ENCODE measurements around the gene MMP24.

MMP24 gene

DNA sequence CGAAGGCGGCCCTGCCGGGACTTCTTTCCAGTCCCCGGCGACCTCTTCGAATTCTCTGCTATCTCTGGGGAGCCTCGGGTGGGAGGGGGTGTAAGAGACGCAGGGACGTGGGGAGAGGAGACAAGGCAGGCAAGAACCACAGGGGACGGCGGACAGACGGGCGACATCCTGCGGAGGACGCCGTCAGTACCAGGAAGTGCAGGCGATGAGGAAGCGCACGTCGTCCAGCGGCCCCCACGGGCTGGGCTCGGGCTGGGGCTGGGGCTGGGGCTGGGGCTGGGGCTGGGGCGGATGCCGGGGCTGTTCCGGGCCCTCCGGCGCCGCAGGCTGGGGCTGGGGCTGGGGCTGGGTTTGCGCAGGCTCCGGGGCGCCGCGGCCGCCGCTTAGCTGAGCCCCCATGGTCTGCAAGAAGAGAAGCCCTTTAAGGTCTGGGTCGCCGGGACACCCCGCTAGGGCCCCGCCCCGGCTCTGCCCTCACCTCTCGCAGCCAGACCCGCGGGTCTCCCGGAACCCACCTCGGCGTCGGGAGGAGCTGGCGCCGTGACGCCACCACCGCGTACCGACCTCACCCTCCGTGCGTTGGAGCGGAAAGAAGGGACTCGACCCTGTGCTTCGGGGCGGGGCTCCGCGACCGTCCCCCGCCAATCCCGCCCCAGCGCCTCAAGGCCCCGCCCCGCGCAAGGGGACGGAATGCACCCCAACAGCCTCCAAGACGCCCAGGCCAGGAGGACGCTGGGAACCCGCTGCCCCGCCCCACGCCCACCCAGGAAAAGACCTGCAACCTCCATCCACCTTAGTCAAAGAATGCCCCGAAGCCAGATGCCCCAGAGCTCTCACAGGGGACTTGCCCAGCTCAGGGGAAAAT is 51.3 kb downstream of the MMP24 start, which contains the start of gene MMP24OS:
MMP24OS (minus strand) TSS at position 592 of the 865 bp plus-strand sequence; CDS start at position 399, 193 bp downstream.
- Histone ChIP-seq H3K4me2 (peak within 1 kb of the TSS; percentile 94), H3K4me1 (peaks cover 21% of the 10 kb centered on the region), H4K20me1 (peaks cover 68% of the 10 kb centered on the region), H3K9me3 (no peaks in the 10 kb centered on the region), H3K4me3 (peak within 1 kb of the TSS; percentile 69), H3K27ac (peak within 1 kb of the TSS; percentile 70), H3K27me3 (no peaks in the 10 kb centered on the region), H3K36me3 (peaks cover 79% of the 10 kb centered on the region), H3K9ac (peak within 1 kb of the TSS; percentile 85)
- TF ChIP-seq Cebpa-rat (IDR thresholded peaks at IDR 0.05) = no peak

- H3K4me2 ChIP-seq = no peak overlapping the region
- no peaks in the 10 kb centered on the region for H3K9me3 ChIP-seq
- H3K27me3 ChIP-seq = no peaks in the 10 kb centered on the region
- H3K36me3 ChIP-seq = peaks cover 73% of the 10 kb centered on the region
- no peak overlapping the region for H3K9ac ChIP-seq
- no peak overlapping the region for H3K27ac ChIP-seq
- no peak for TF ChIP-seq Cebpa-rat (IDR thresholded peaks at IDR 0.05)
- H4K20me1 ChIP-seq = peaks cover 70% of the 10 kb centered on the region
- no peak overlapping the region for H3K4me3 ChIP-seq
- H3K4me1 ChIP-seq = peaks cover 31% of the 10 kb centered on the region
Measured at GRCh38 chr20:35279040-35279439, 52.5 kb downstream of the MMP24 start.

GRCh38 chr20:35279533-35280174 is 53.2 kb downstream of the MMP24 start:
- Histone ChIP-seq H3K9me3 (no peaks in the 10 kb centered on the region), H3K4me3 (no peak overlapping the region), H3K27me3 (no peaks in the 10 kb centered on the region), H3K4me1 (peaks cover 31% of the 10 kb centered on the region), H3K36me3 (peaks cover 67% of the 10 kb centered on the region), H3K4me2 (no peak overlapping the region), H3K9ac (no peak overlapping the region), H3K27ac (no peak overlapping the region), H4K20me1 (peaks cover 64% of the 10 kb centered on the region)
- no peak for TF ChIP-seq Cebpa-rat (IDR thresholded peaks at IDR 0.05)

DNA sequence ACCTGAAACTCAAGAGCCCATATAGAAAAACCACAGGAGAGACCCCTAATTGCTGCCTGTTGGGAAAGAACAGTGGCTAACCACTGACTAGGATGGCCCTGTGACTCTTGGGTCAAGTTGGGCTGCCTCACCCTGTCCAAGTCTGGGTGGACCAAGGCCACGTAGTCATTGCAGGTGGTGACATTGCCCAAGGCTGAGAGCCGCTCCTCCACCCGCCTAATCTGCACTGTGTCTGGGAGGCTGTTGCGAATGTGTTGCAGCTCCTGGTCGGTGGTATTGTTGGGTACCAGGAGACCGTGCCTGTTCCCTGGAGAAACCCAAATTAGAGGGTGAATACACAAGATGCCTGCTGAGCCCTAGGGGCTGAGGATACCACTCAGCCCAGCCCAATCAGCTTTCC is 54.0 kb downstream of the MMP24 start:
- Histone ChIP-seq H3K9me3 (no peaks in the 10 kb centered on the region), H3K36me3 (peaks cover 58% of the 10 kb centered on the region), H3K27ac (no peak overlapping the region), H4K20me1 (peaks cover 57% of the 10 kb centered on the region), H3K4me3 (no peak overlapping the region), H3K9ac (no peak overlapping the region), H3K27me3 (no peaks in the 10 kb centered on the region), H3K4me1 (peaks cover 38% of the 10 kb centered on the region), H3K4me2 (no peak overlapping the region)
- TF ChIP-seq Cebpa-rat (IDR thresholded peaks at IDR 0.05) = no peak

GRCh38 chr20:35281506-35282101 is 55.1 kb downstream of the MMP24 start:
- no peak for TF ChIP-seq Cebpa-rat (IDR thresholded peaks at IDR 0.05)
- peaks cover 30% of the 10 kb centered on the region for H3K4me1 ChIP-seq
- no peaks in the 10 kb centered on the region for H3K9me3 ChIP-seq
- peaks cover 47% of the 10 kb centered on the region for H4K20me1 ChIP-seq
- no peak overlapping the region for H3K4me2 ChIP-seq
- H3K27me3 ChIP-seq = no peaks in the 10 kb centered on the region
- no peak overlapping the region for H3K9ac ChIP-seq
- H3K36me3 ChIP-seq = peaks cover 48% of the 10 kb centered on the region
- H3K27ac ChIP-seq = no peak overlapping the region
- no peak overlapping the region for H3K4me3 ChIP-seq

GRCh38 chr20:35283441-35284266 is 57.2 kb downstream of the MMP24 start:
- TF ChIP-seq Cebpa-rat (IDR thresholded peaks at IDR 0.05) = no peak
- Histone ChIP-seq H3K4me2 (peak overlapping the region; percentile 90), H4K20me1 (peaks cover 38% of the 10 kb centered on the region), H3K4me3 (peak overlapping the region; percentile 98), H3K36me3 (peaks cover 43% of the 10 kb centered on the region), H3K27me3 (no peaks in the 10 kb centered on the region), H3K9me3 (no peaks in the 10 kb centered on the region), H3K27ac (peak overlapping the region; percentile 86), H3K4me1 (peaks cover 20% of the 10 kb centered on the region), H3K9ac (peak overlapping the region; percentile 95)

DNA sequence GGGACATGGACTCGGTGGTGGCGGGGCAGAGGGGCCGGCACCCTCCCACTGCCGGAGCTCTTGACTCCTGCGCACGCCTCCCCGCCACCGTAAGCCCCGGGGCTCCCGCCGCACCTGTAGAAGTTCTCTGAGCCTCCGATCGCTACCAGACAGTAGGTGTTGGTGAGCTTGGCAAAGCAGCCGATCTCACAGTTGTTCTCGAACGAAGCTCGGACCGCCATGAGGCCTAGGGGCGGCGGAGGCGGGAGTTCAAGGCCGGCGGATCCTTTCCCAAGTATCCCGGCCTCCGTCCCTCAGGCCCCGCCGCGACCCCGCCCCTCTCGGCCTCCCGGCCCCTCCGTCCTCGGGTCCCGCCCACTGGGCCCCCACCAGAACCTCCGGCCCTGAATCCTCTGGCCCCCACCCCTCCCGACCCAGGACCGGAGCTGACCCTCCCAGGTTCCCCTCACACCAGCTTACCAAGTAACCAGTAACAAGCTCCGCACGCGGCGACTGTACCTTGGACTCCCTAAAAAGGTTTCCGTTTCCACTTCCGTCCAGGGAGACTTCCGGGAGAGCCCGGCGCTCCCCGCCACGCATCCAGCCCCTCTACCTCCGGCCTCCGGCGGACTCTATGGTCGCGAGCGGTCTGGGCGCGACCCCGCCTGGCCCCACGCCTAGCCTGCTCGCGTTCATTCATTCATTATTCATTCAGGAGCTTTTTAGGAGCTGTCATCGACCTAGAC is 57.9 kb downstream of the MMP24 start, which contains the start of gene EIF6:
EIF6 (minus strand) TSS at position 506 of the 725 bp plus-strand sequence; CDS start at position 221, 285 bp downstream.
- H3K36me3 ChIP-seq = peaks cover 36% of the 10 kb centered on the region
- H3K4me3 ChIP-seq = peak within 1 kb of the TSS; percentile 98
- H3K9ac ChIP-seq = peak within 1 kb of the TSS; percentile 95
- TF ChIP-seq Cebpa-rat (IDR thresholded peaks at IDR 0.05) = no peak
- H4K20me1 ChIP-seq = peaks cover 32% of the 10 kb centered on the region
- H3K4me1 ChIP-seq = peaks cover 18% of the 10 kb centered on the region
- no peaks in the 10 kb centered on the region for H3K9me3 ChIP-seq
- H3K27me3 ChIP-seq = no peaks in the 10 kb centered on the region
- H3K4me2 ChIP-seq = peak within 1 kb of the TSS; percentile 90
- peak within 1 kb of the TSS; percentile 86 for H3K27ac ChIP-seq

DNA sequence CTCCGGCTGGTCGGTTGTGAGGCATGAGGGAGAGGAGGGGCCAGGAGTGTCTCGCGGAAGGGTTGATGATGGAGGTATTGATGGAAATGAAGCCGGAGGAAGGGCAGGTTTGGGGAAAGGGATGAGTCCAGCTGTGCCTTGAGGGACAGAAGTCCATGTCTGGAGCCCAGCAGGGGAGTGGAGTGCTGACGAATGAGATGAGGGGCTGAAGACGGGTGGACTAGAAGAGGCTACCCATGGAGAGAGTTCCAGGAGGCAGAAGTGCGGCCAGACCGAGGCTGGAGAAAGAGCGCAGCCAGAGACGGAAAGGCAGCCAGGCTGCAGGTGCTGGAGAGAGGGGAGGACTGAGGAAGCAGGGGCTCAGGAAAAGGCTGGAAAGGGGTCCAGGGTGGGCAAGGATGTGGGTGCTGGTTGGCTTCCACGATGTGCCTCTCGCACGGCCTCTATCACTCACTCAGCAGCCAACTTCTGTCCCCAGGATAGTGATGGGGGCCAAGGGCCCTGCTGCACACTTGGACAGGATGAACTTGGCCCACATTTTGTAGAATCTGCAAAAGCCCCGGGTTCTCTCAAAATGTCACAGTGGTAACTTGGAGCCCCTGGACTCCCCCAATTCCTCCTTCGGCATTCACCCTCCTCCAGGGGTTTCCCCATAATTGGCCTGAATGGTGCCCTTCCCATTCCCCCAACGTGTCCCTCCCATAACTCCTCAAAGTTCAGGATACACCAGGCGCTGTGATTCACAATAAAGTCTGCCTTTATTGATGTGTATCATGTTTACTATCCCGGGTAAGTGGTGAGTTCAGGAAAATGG is 58.7 kb downstream of the MMP24 start:
- TF ChIP-seq Cebpa-rat (IDR thresholded peaks at IDR 0.05) = no peak
- Histone ChIP-seq H3K4me3 (peak overlapping the region; percentile 98), H3K9me3 (no peaks in the 10 kb centered on the region), H3K9ac (peak overlapping the region; percentile 95), H3K27me3 (no peaks in the 10 kb centered on the region), H4K20me1 (peaks cover 25% of the 10 kb centered on the region), H3K4me1 (peaks cover 18% of the 10 kb centered on the region), H3K36me3 (peaks cover 28% of the 10 kb centered on the region), H3K27ac (peak overlapping the region; percentile 86), H3K4me2 (peak overlapping the region; percentile 90)
